Activated CD8-positive, alpha-beta T cell treated with anti-CD3 and anti-CD28 coated beads, Interleukin-2, amount 10 ng/mL, durations not matched to agents 7 days and 5 days (primary cell): Measurements from ENCODE around the gene CUL5. TPM values are rescaled to one million over a fixed set of nuclear protein-coding genes. Genes with fewer than 3 reads are reported as not detected.

ENCODE experiments used
- ATAC-seq: fragments of 150-1000 bp; cut with Tn5 transposase; one replicate; pipeline ENCODE4 v1.10.0; 2021; ENCODE audit warnings: moderate library complexity
- CTCF ChIA-PET: fragments of 350-600 bp; sonication (Branson Sonifier 250); formaldehyde crosslinking; loops from one replicate; lab custom pipeline; 2021; ENCODE audit warnings: antibody characterized with exemption; lab: Charles Lee
- POLR2A ChIA-PET: fragments of 350-600 bp; sonication (Branson Sonifier 250); formaldehyde crosslinking; loops from one replicate; lab custom pipeline; 2021; ENCODE audit warnings: antibody characterized with exemption; lab: Charles Lee
- DNase-seq: peaks from one replicate; pipeline ENCODE4 v3.0.0-alpha.2; 2020
- H3K27ac Mint-ChIP-seq: one replicate; pipeline ENCODE4 v1.8.0; 2021; ENCODE audit warnings: mild to moderate bottlenecking, mixed read lengths
- H3K27me3 Mint-ChIP-seq: one replicate; pipeline ENCODE4 v1.8.0; 2021; ENCODE audit warnings: low read depth, mixed read lengths
- H3K36me3 Mint-ChIP-seq: one replicate; pipeline ENCODE4 v1.8.0; 2021; ENCODE audit warnings: low read depth, mixed read lengths
- H3K4me1 Mint-ChIP-seq: one replicate; pipeline ENCODE4 v1.8.0; 2021; ENCODE audit warnings: low read depth, mixed read lengths
- H3K4me3 Mint-ChIP-seq: one replicate; pipeline ENCODE4 v1.8.0; 2021; ENCODE audit warnings: mild to moderate bottlenecking, mixed read lengths
- H3K9me3 Mint-ChIP-seq: one replicate; pipeline ENCODE4 v1.8.0; 2022; ENCODE audit warnings: mixed read lengths; ENCODE audit not compliant: insufficient read depth
- total RNA-seq, 2 experiments: library from RNA; stranded (reverse); gene quantifications; one replicate each; pipeline ENCODE4 v1.2.3, GENCODE V29; 2021

CUL5 gene
- 10 to 100 TPM; 29.7 to 31.3 TPM for total RNA-seq

DNA sequence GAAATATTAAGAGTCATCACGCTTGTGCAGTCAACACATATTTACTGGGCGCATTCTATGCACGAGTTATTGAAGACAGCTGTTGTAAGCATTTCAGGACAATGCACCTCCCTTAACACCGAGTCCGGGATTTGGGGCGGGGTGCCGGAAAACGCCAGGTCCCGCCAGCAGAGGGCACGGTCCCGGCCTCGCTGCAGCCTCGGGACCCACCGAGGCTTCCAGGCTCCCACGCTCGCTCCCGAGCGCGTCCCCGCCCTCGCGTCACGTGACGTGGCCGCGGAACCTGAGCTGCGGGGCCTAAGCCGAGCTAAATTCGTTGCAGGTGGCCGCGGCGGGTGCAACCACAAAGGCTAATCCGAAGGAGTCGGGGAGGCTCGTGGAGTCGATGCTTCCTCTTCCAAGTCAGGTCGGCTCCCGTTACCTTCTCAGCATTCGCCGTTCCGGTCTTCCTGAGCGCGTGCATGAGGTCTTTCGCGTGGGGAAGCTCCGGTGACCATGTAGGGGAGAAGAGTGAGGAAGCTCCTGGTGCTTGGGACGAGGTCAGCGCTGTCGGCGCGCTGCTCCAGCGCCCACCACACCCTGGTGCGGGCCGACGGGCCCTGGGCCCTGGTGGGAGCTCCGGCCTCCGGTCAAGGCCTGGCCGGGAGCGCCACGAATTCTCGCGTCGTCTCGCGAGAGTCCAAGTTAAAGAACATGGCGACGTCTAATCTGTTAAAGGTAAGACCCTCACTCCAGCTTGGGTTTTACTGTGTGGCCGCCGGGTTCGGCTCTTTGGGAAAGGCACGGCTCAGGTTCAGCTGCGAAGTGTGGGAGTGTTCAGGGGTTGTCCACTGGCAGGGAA, at the start of gene CUL5:
Gene CUL5 (plus strand): TSS at position 243 of the 841 bp plus-strand sequence. CDS start 451 bp downstream, at position 694.
- H3K36me3 Mint-ChIP-seq = peaks cover 12% of the 10 kb centered on the region
- CTCF ChIA-PET = interaction anchor here (0.6 to 2.8 kb wide), 37 partner anchors 9 to 656 kb away, joined by 3 to 22 read pairs (median 4); partner anchors contain the start of genes ACAT1, C11orf65, DDX10 and NPAT
- no peaks in the 10 kb centered on the region for H3K27me3 Mint-ChIP-seq
- H3K4me3 Mint-ChIP-seq = peak within 1 kb of the TSS; percentile 87
- DNase-seq (peak; percentile 90), ATAC-seq (peak; percentile 89)
- POLR2A ChIA-PET = interaction anchor here (0.5 to 1.4 kb wide), 12 partner anchors 9 to 215 kb away, joined by 3 to 4 read pairs (median 3); no protein-coding TSS in a partner anchor
- no peaks in the 10 kb centered on the region for H3K9me3 Mint-ChIP-seq
- H3K4me1 Mint-ChIP-seq = peaks cover 14% of the 10 kb centered on the region
- H3K27ac Mint-ChIP-seq = peak within 1 kb of the TSS; percentile 96

DNA sequence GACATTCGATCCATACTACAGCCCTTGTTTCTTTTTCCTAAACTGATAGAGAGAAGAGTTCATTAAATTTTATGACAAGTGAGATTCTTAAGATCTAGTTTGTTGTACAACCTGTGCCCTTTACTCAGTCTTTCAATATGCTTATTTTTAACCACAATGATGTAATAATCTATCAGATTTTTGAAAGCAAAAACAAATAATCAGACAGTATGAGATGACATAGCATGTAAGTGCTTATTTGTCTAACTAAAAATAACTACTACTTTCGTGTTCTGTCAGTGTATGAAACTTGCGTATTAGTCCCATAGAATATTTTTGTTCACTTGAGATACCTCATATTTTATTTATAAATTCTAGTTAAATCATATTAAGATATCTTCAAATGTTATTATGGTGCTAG, 47.2 kb upstream of the CUL5 start:
- POLR2A ChIA-PET = no interaction called here
- no peak overlapping the region for H3K27ac Mint-ChIP-seq
- H3K9me3 Mint-ChIP-seq = no peaks in the 10 kb centered on the region
- peaks cover 12% of the 10 kb centered on the region for H3K27me3 Mint-ChIP-seq
- H3K36me3 Mint-ChIP-seq = no peaks in the 10 kb centered on the region
- no peak overlapping the region for H3K4me3 Mint-ChIP-seq
- no peak for ATAC-seq
- no peak for DNase-seq
- CTCF ChIA-PET = no interaction called here
- peaks cover 4% of the 10 kb centered on the region for H3K4me1 Mint-ChIP-seq

DNA sequence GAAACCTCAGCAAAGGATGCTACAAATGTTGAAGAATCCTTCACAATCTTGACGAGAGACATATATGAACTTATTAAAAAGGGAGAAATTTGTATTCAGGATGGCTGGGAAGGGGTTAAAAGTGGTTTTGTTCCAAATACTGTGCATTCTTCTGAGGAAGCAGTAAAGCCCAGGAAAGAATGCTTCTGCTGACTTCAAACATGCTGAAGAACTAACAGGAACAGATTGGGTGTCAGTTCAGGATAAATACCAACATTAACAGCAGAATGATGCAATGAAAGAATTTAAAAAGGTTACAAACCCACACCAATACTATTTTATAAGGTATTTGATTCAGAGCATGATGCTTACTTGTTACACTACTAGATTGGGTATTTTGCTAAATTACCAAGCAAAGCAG, 46.5 kb upstream of the CUL5 start:
- ChIA-PET POLR2A (no interaction called here), CTCF (no interaction called here)
- Mint-ChIP-seq H3K27me3 (peaks cover 10% of the 10 kb centered on the region), H3K9me3 (no peaks in the 10 kb centered on the region), H3K4me3 (no peak overlapping the region), H3K36me3 (no peaks in the 10 kb centered on the region), H3K4me1 (no peaks in the 10 kb centered on the region), H3K27ac (no peak overlapping the region)
- ATAC-seq = no peak
- DNase-seq = no peak

DNA sequence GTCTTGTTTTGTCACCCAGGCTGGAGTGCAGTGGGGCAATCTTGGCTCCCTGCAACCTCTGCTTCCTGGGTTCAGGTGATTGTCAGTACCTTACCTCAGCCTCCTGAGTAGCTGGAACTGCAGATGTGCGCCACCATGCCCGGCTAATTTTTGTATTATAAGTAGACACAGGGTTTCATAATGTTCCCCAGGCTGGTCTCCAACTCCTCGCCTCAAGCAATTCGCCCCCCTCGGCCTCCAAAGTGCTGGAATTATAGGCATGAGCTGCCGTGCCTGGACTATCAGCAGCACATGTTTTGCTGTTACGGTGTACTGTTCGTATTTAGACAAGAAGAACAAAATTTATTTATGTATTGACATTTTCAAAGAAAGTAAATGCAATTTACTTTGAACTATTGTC, 45.6 kb upstream of the CUL5 start:
- H3K27ac Mint-ChIP-seq = no peak overlapping the region
- peaks cover 8% of the 10 kb centered on the region for H3K27me3 Mint-ChIP-seq
- no peak overlapping the region for H3K4me3 Mint-ChIP-seq
- CTCF ChIA-PET = no interaction called here
- no peak for DNase-seq
- no peak for ATAC-seq
- POLR2A ChIA-PET = no interaction called here
- no peaks in the 10 kb centered on the region for H3K36me3 Mint-ChIP-seq
- no peaks in the 10 kb centered on the region for H3K4me1 Mint-ChIP-seq
- H3K9me3 Mint-ChIP-seq = no peaks in the 10 kb centered on the region

DNA sequence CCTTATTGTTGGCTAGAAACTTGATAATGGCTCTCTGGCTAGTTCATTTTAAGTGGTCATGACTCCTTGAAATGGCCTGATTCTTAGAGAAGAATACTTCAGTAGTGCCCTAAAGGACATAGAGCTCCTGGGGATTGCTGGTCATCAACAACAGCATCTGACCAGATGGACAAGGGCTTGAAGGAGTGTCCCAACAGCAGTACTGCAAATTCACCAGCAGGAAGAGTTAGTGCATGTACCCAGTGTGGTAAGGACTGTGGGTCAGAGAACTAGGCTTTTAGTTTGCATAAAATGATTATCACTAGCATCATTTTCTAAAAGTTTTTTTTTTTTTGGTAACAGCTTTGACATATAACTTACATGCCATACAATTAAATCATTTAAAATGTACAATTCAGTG, 39.5 kb upstream of the CUL5 start:
- no peak for DNase-seq

DNA sequence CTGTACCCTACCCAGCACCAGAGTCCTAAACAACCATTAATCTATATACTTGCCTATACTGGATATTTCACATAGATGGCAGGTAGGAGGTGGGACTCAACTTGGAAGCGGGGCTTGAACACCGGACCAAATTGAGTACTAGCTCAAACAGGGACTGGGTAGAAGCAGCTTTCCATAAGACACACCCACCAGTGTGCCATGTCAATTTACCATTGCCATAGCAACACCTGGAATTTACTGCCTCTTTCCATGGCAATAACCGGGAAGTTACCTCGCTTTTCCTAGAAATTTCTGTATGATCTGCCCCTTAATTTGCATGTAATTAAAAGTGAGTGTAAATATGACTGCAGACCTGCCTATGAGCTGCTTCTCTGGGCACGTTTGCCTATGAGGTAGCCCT, 38.6 kb upstream of the CUL5 start:
- ChIA-PET POLR2A (no interaction called here), CTCF (interaction anchor here (1.1 to 1.3 kb wide), 2 partner anchors 39 to 55 kb away, joined by 3 read pairs; partner anchors contain the start of gene CUL5)

More for the DNA sequence above, 39.5 kb upstream of the CUL5 start:
- Mint-ChIP-seq H3K4me1 (no peaks in the 10 kb centered on the region), H3K27me3 (no peaks in the 10 kb centered on the region), H3K27ac (no peak overlapping the region), H3K9me3 (no peaks in the 10 kb centered on the region), H3K36me3 (no peaks in the 10 kb centered on the region), H3K4me3 (no peak overlapping the region)
- POLR2A ChIA-PET = no interaction called here
- CTCF ChIA-PET = interaction anchor here (0.5 to 1.3 kb wide), 3 partner anchors 40 to 421 kb away, joined by 3 read pairs; partner anchors contain the start of gene CUL5
- ATAC-seq = no peak

DNA sequence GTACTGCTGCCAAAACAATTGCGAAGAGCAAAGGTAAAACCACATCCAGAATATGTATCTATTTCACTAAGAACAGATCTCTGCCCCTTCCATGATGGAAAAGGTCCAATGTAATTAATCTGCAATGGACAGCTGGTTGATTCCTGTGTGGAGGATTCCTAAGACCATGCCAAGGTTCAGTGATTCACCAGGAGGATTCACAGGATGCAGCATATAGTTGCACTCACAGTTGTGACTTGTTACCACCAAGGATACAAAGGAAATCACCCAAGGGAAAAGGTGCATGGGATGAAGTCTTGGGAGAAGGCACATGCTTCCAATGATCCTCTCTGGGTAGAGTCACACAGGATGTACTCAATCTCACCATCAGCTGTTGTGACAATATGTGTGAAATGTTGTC, 35.1 kb upstream of the CUL5 start:
- no peaks in the 10 kb centered on the region for H3K9me3 Mint-ChIP-seq
- no peaks in the 10 kb centered on the region for H3K27me3 Mint-ChIP-seq
- no peak overlapping the region for H3K27ac Mint-ChIP-seq
- DNase-seq (no peak), ATAC-seq (no peak)
- POLR2A ChIA-PET = no interaction called here
- no peaks in the 10 kb centered on the region for H3K36me3 Mint-ChIP-seq
- H3K4me3 Mint-ChIP-seq = no peak overlapping the region
- no peaks in the 10 kb centered on the region for H3K4me1 Mint-ChIP-seq
- CTCF ChIA-PET = no interaction called here

More for the DNA sequence above, 38.6 kb upstream of the CUL5 start:
- no peaks in the 10 kb centered on the region for H3K4me1 Mint-ChIP-seq
- no peaks in the 10 kb centered on the region for H3K9me3 Mint-ChIP-seq
- DNase-seq = no peak
- no peak overlapping the region for H3K27ac Mint-ChIP-seq
- H3K27me3 Mint-ChIP-seq = no peaks in the 10 kb centered on the region
- no peak overlapping the region for H3K4me3 Mint-ChIP-seq
- H3K36me3 Mint-ChIP-seq = no peaks in the 10 kb centered on the region
- no peak for ATAC-seq

DNA sequence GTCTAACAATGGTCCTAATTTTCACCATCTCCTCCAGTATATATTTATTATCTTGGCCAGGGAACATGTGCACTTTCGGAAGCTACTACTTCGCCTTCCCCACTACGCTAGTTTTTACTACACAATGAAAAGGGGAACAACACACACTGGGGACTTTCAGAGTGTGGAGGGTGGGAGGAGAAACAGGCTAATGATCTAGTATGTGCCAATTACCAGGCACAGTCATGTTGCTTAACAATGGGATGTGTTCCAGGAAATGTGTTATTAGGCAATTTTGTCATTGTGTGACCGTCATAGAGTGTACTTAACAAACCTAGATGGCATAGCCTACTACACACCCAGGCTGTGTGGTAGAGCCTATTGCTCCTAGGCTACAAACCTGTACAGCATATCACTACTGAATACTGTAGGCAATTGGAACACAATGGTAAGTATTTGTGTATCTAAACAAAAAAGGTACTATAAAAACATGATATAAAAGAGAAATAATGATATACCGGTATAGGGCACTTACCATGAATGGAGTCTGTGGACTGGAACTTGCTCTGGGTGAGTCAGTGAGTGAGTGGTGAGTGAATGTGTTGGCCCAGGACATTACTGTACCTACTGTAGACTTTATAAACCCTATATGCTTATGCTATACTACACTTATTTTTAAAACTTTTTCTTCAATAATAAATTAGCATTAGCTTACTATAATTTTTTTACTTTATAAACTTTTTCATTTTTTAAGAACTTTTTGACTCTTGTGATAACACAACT, 20.1 kb upstream of the CUL5 start:
- Mint-ChIP-seq H3K36me3 (no peaks in the 10 kb centered on the region), H3K9me3 (no peaks in the 10 kb centered on the region), H3K4me3 (no peak overlapping the region), H3K4me1 (no peaks in the 10 kb centered on the region), H3K27ac (no peak overlapping the region), H3K27me3 (peaks cover 2% of the 10 kb centered on the region)
- CTCF ChIA-PET = no interaction called here
- POLR2A ChIA-PET = no interaction called here
- no peak for ATAC-seq
- no peak for DNase-seq

DNA sequence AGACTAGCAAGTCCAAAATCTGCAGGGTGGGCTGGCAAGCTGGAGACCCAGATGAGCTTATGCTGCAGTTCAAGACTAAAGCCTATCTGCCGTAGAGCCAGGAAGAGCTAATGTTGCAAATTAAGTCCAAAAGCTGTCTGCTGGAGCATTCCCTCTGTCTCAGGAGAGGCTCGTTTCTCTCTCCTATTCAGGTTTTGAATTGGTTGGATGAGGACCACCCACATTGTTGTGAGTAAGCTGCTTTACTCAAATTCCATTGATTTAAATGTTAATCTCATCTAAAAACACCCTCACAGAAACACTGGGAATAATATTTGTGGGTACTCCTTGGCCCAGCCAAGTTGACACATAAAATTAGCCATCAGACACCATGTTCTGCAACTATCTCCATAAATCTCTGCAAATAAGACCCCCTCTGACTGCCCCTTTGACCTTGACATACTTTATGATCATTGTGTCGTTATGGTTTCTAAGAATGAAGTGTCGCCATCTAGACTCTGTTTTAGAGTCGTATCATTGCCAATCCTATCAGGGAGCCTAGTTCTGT, 16.8 kb upstream of the CUL5 start:
- DNase-seq = no peak
- H3K27me3 Mint-ChIP-seq = peaks cover 12% of the 10 kb centered on the region
- ChIA-PET POLR2A (interaction anchor here (0.6 kb wide), 1 partner anchor 986 kb away, joined by 3 read pairs; no protein-coding TSS in a partner anchor), CTCF (no interaction called here)
- no peak overlapping the region for H3K4me3 Mint-ChIP-seq
- no peaks in the 10 kb centered on the region for H3K9me3 Mint-ChIP-seq
- H3K4me1 Mint-ChIP-seq = no peaks in the 10 kb centered on the region
- no peak overlapping the region for H3K27ac Mint-ChIP-seq
- ATAC-seq = no peak
- H3K36me3 Mint-ChIP-seq = no peaks in the 10 kb centered on the region

DNA sequence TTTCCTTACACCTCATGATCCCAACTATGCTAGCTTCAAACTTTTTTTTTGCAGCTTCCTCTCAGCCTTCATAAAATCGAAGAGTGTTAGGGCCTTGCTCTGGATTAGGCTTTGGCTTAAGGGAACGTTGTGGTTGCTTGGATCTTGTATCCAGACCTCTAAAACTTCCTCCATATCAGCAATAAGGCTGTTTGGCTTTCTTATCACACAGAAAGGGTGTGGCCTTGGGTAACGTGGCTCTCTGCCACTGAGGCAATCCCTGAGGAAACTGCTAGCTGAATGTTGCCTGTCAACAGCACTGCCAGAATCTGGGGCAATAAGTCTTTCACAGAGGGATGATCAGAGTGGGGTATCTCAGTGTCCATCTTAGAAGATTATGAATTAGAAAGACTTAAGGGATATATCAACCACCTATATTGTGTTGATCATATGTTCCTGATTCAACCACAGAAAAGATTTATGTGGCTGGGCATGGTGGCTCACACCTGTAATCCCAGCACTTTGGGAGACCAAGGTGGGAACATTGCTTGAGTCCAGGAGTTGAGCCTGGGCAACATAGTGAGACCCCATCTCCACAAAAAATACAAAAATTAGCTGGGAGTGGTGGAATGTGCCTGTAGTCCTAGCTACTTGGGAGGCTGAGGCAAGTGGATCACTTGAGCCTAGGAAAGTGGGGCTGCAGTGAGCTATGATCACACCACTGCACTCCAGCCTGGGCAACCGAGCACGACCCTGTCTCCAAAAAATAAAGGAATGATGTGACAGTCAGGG, 12.5 kb upstream of the CUL5 start:
- Mint-ChIP-seq H3K27me3 (peaks cover 12% of the 10 kb centered on the region), H3K4me3 (no peak overlapping the region), H3K27ac (no peak overlapping the region), H3K36me3 (no peaks in the 10 kb centered on the region), H3K4me1 (no peaks in the 10 kb centered on the region), H3K9me3 (no peaks in the 10 kb centered on the region)
- no peak for DNase-seq
- ChIA-PET POLR2A (no interaction called here), CTCF (interaction anchor here (1.6 kb wide), 1 partner anchor 13 kb away, joined by 8 read pairs; the partner anchor contains the start of gene CUL5)
- no peak for ATAC-seq

DNA sequence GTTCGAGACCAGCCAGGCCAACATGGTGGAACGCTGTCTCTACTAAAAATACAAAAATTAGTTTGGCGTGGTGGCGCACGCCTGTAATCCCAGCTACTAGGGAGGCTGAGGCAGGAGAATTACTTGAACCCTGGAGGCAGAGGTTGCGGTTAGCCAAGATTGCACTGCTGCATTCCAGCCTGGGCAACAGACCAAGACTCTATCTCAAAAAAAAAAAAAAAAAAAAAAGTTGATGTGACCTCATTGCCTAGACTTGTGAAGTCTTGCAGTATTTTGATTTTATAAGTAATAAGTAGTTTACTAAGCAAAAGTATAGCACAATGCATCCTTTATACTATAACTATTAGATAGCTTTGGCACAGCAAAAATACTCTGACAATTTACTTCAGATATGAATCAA, 9.9 kb upstream of the CUL5 start:
- Mint-ChIP-seq H3K27ac (no peak overlapping the region), H3K4me1 (no peaks in the 10 kb centered on the region), H3K9me3 (no peaks in the 10 kb centered on the region), H3K36me3 (no peaks in the 10 kb centered on the region), H3K27me3 (peaks cover 14% of the 10 kb centered on the region), H3K4me3 (no peak overlapping the region)
- ChIA-PET CTCF (interaction anchor here (1.7 kb wide), 1 partner anchor 10 kb away, joined by 3 read pairs; the partner anchor contains the start of gene CUL5), POLR2A (interaction anchor here (1.0 kb wide), 1 partner anchor 10 kb away, joined by 3 read pairs; no protein-coding TSS in a partner anchor)
- ATAC-seq (no peak), DNase-seq (no peak)
